Trophoblast cell (in vitro differentiated cells and primary cell): Measurements from ENCODE around the gene C1QB.
"Not testable (repeated sequence)": the region's sequence is repeated elsewhere in the genome, so short reads cannot be mapped to it uniquely, and the experiment has no call there.

Experiments used
- DNase-seq, 2 donors: peaks; one replicate each; pipeline ENCODE4 v3.0.0-alpha.2; 2016
- H2AFZ ChIP-seq: 2 replicates; pipeline ENCODE4 v1.6.1; 2013; ENCODE audit warnings: low read length, moderate library complexity, mild to moderate bottlenecking; ENCODE audit not compliant: insufficient read depth, poor library complexity
- H2AK5ac ChIP-seq: 2 replicates; pipeline ENCODE4 v1.6.1; 2013; ENCODE audit warnings: mild to moderate bottlenecking, low read length
- H2BK120ac ChIP-seq: 2 replicates; pipeline ENCODE4 v1.6.1; 2013; ENCODE audit warnings: low read length, mild to moderate bottlenecking, moderate library complexity; ENCODE audit not compliant: insufficient read depth, poor library complexity
- H2BK12ac ChIP-seq: 2 replicates; pipeline ENCODE4 v1.6.1; 2013; ENCODE audit warnings: mild to moderate bottlenecking, low read length, moderate library complexity
- H2BK5ac ChIP-seq: 2 replicates; pipeline ENCODE4 v1.6.1; 2013; ENCODE audit warnings: low read length, low read depth, moderate library complexity, mild to moderate bottlenecking; ENCODE audit not compliant: poor library complexity
- H3K14ac ChIP-seq: 2 replicates; pipeline ENCODE4 v1.6.1; 2013; ENCODE audit warnings: mild to moderate bottlenecking, low read length
- H3K18ac ChIP-seq: 2 replicates; pipeline ENCODE4 v1.6.1; 2013; ENCODE audit warnings: mild to moderate bottlenecking, low read length
- H3K23ac ChIP-seq: 2 replicates; pipeline ENCODE4 v1.6.1; 2013; ENCODE audit warnings: low read length
- H3K27ac ChIP-seq: 2 replicates; pipeline ENCODE4 v1.5.1; 2013; ENCODE audit warnings: low read depth, mild to moderate bottlenecking, inconsistent platforms, low read length, moderate library complexity
- H3K27me3 ChIP-seq: 2 replicates; pipeline ENCODE4 v1.6.1; 2013; ENCODE audit warnings: inconsistent platforms, mild to moderate bottlenecking, low read length, moderate library complexity; ENCODE audit not compliant: insufficient read depth
- H3K36me3 ChIP-seq, 2 experiments: 1 replicate in 1 of 2; 2 replicates in 1 of 2; pipeline ENCODE4 v1.6.1; 2013; ENCODE audit warnings: low read length in 2 of 2, mild to moderate bottlenecking in 2 of 2, moderate library complexity in 1 of 2; ENCODE audit not compliant: insufficient read depth in 2 of 2, control insufficient read depth in 1 of 2
- H3K4ac ChIP-seq: 2 replicates; pipeline ENCODE4 v1.6.1; 2013; ENCODE audit warnings: low read depth, mild to moderate bottlenecking, low read length, moderate library complexity
- H3K4me1 ChIP-seq, 2 experiments: 1 replicate in 1 of 2; 2 replicates in 1 of 2; pipeline ENCODE4 v1.6.1; 2013; ENCODE audit warnings: low read length in 2 of 2, mild to moderate bottlenecking in 2 of 2, moderate library complexity in 1 of 2; ENCODE audit not compliant: insufficient read depth in 2 of 2, control insufficient read depth in 1 of 2
- H3K4me2 ChIP-seq: 2 replicates; pipeline ENCODE4 v1.6.1; 2013; ENCODE audit warnings: inconsistent platforms, mild to moderate bottlenecking, low read length, moderate library complexity
- H3K4me3 ChIP-seq: 2 replicates; pipeline ENCODE4 v1.5.1; 2013; ENCODE audit warnings: mild to moderate bottlenecking, low read depth, low read length, inconsistent platforms
- H3K79me1 ChIP-seq: one replicate; pipeline ENCODE4 v1.6.1; 2013; ENCODE audit warnings: low read length
- H3K79me2 ChIP-seq: 2 replicates; pipeline ENCODE4 v1.6.1; 2013; ENCODE audit warnings: low read length, mild to moderate bottlenecking; ENCODE audit not compliant: control insufficient read depth, insufficient read depth, poor library complexity
- H3K9ac ChIP-seq: 2 replicates; pipeline ENCODE4 v1.6.1; 2013; ENCODE audit warnings: mild to moderate bottlenecking, low read length
- H3K9me3 ChIP-seq: 2 replicates; pipeline ENCODE4 v1.6.1; 2013; ENCODE audit warnings: low read depth, mild to moderate bottlenecking, control low read depth, inconsistent platforms, low read length; ENCODE audit not compliant: insufficient read depth
- H4K12ac ChIP-seq: 2 replicates; pipeline ENCODE4 v1.6.1; 2013; ENCODE audit warnings: low read depth, mild to moderate bottlenecking, low read length, moderate library complexity
- H4K8ac ChIP-seq: 2 replicates; pipeline ENCODE4 v1.6.1; 2013; ENCODE audit warnings: low read depth, mild to moderate bottlenecking, low read length, moderate library complexity
- H4K91ac ChIP-seq: one replicate; pipeline ENCODE4 v1.6.1; 2013; ENCODE audit warnings: low read depth, mild to moderate bottlenecking, low read length, moderate library complexity
- WGBS: extraction: QIAGEN DNeasy Blood & Tissue Kit; methylation state at CpG from one replicate; pipeline ENCODE4 v1.1.7; 2013; ENCODE audit warnings: missing lambda C conversion rate; ENCODE audit not compliant: insufficient read length, insufficient coverage; ENCODE audit errors: extremely low coverage; 5-methylcytosine and 5-hydroxymethylcytosine counted together

C1QB gene

GRCh38 chr1:22704440-22705067 is 51.5 kb downstream of the C1QB start:
- Histone ChIP-seq H4K8ac (no peak overlapping the region), H3K4me3 (no peak overlapping the region), H3K14ac (no peak overlapping the region), H3K9me3 (no peaks in the 10 kb centered on the region), H3K4me2 (no peak overlapping the region), H3K4ac (no peak overlapping the region), H2AFZ (no peak overlapping the region), H3K4me1 (no peaks in the 10 kb centered on the region), H3K23ac (no peak overlapping the region), H4K12ac (no peak overlapping the region), H2BK5ac (no peak overlapping the region), H3K79me2 (no peaks in the 10 kb centered on the region), H2AK5ac (no peak overlapping the region), H3K79me1 (no peaks in the 10 kb centered on the region), H4K91ac (no peak overlapping the region), H3K36me3 (no peaks in the 10 kb centered on the region), H3K27me3 (no peaks in the 10 kb centered on the region), H2BK12ac (no peak overlapping the region), H2BK120ac (no peak overlapping the region), H3K18ac (no peak overlapping the region), H3K9ac (no peak overlapping the region), H3K27ac (no peak overlapping the region)
- peak; percentile 83 to 94 for DNase-seq
- WGBS = no CpG with 5 or more reads among the region's 2 CpGs

GRCh38 chr1:22705586-22705985 is 52.5 kb downstream of the C1QB start:
- Histone ChIP-seq H3K4ac (no peak overlapping the region), H3K27ac (no peak overlapping the region), H2BK120ac (no peak overlapping the region), H3K79me1 (no peaks in the 10 kb centered on the region), H2AK5ac (no peak overlapping the region), H3K18ac (no peak overlapping the region), H4K91ac (no peak overlapping the region), H3K4me2 (no peak overlapping the region), H2BK12ac (no peak overlapping the region), H4K12ac (no peak overlapping the region), H3K14ac (no peak overlapping the region), H3K9ac (no peak overlapping the region), H3K4me3 (no peak overlapping the region), H3K4me1 (no peaks in the 10 kb centered on the region), H3K27me3 (no peaks in the 10 kb centered on the region), H4K8ac (no peak overlapping the region), H3K23ac (no peak overlapping the region), H2BK5ac (no peak overlapping the region), H2AFZ (no peak overlapping the region), H3K9me3 (no peaks in the 10 kb centered on the region), H3K36me3 (no peaks in the 10 kb centered on the region), H3K79me2 (no peaks in the 10 kb centered on the region)
- DNase-seq = no peak

- H3K4me3 ChIP-seq, H3K4ac ChIP-seq, H3K14ac ChIP-seq, H3K4me1 ChIP-seq, H2AFZ ChIP-seq, H3K36me3 ChIP-seq, H2BK12ac ChIP-seq, DNase-seq, H2BK120ac ChIP-seq, H3K4me2 ChIP-seq, H2AK5ac ChIP-seq, H3K9me3 ChIP-seq, H4K91ac ChIP-seq, H3K23ac ChIP-seq, H3K27ac ChIP-seq, H3K79me1 ChIP-seq, H3K18ac ChIP-seq, H3K27me3 ChIP-seq, H3K9ac ChIP-seq, H2BK5ac ChIP-seq, H4K8ac ChIP-seq, H4K12ac ChIP-seq, H3K79me2 ChIP-seq: not testable (repeated sequence)
- WGBS = no CpG with 5 or more reads among the region's 4 CpGs
Measured at GRCh38 chr1:22706100-22706499, 53.1 kb downstream of the C1QB start.

GRCh38 chr1:22708777-22709176 is 55.7 kb downstream of the C1QB start:
- H2BK120ac ChIP-seq = no peak overlapping the region
- DNase-seq = no peak
- no peak overlapping the region for H2AFZ ChIP-seq
- H3K79me1 ChIP-seq = no peaks in the 10 kb centered on the region
- peaks cover 2% of the 10 kb centered on the region for H3K9me3 ChIP-seq
- no peak overlapping the region for H4K8ac ChIP-seq
- no peak overlapping the region for H3K4ac ChIP-seq
- peaks cover 18% of the 10 kb centered on the region for H3K27me3 ChIP-seq
- no peaks in the 10 kb centered on the region for H3K79me2 ChIP-seq
- H3K18ac ChIP-seq = no peak overlapping the region
- no peak overlapping the region for H3K14ac ChIP-seq
- no peak overlapping the region for H3K23ac ChIP-seq
- no peak overlapping the region for H3K4me2 ChIP-seq
- no peak overlapping the region for H3K9ac ChIP-seq
- no peak overlapping the region for H2AK5ac ChIP-seq
- H2BK5ac ChIP-seq = no peak overlapping the region
- H4K12ac ChIP-seq = no peak overlapping the region
- peaks cover 0 to 2% of the 10 kb centered on the region in 2 experiments for H3K4me1 ChIP-seq
- H3K4me3 ChIP-seq = no peak overlapping the region
- no peak overlapping the region for H3K27ac ChIP-seq
- no peak overlapping the region for H4K91ac ChIP-seq
- no peaks in the 10 kb centered on the region for H3K36me3 ChIP-seq
- H2BK12ac ChIP-seq = no peak overlapping the region
